CD14-positive monocyte (primary cell): ENCODE data around the gene CAPN11. TPM values are rescaled to one million over a fixed set of nuclear protein-coding genes. Genes with fewer than 3 reads are reported as not detected.
"Not testable (repeated sequence)": the region's sequence is repeated elsewhere in the genome, so short reads cannot be mapped to it uniquely, and the experiment has no call there.

Experiments
- DNase-seq, 3 donors: peaks; one replicate each; pipeline ENCODE4 v3.0.0-alpha.2; 2011 to 2022
- H2AFZ ChIP-seq: 2 replicates; pipeline ENCODE4 v1.6.0; 2012; ENCODE audit warnings: mild to moderate bottlenecking, low read depth, low read length, inconsistent platforms; ENCODE audit not compliant: insufficient read depth, poor library complexity, severe bottlenecking
- H3K27ac ChIP-seq, 2 donors: 1 replicate in 1 of 2; 2 replicates in 1 of 2; pipeline ENCODE4 v1.5.1; 2012 to 2013; ENCODE audit warnings: low read length in 2 of 2, control low read depth in 1 of 2, inconsistent platforms in 1 of 2, low read depth in 1 of 2, mild to moderate bottlenecking in 1 of 2
- H3K27me3 ChIP-seq, 2 donors: one replicate each; pipeline versions ENCODE4 v1.6.0 to v1.6.1; 2011 to 2013; ENCODE audit warnings: low read length in 2 of 2; ENCODE audit not compliant: control insufficient read depth in 2 of 2, insufficient read depth in 2 of 2
- H3K36me3 ChIP-seq, 2 donors: replicated peaks in 1 of 2; 1 replicate in 1 of 2; 2 replicates in 1 of 2; pipeline versions ENCODE4 v1.5.1 to v1.6.1; 2012 to 2013; ENCODE audit warnings: low read length in 2 of 2, control low read depth in 1 of 2, inconsistent platforms in 1 of 2, mild to moderate bottlenecking in 1 of 2; ENCODE audit not compliant: insufficient read depth in 2 of 2, control insufficient read depth in 1 of 2
- H3K4me1 ChIP-seq, 2 donors: 1 replicate in 1 of 2; 2 replicates in 1 of 2; pipeline versions ENCODE4 v1.5.1 to v1.6.1; 2012 to 2013; ENCODE audit warnings: low read length in 2 of 2, control low read depth in 1 of 2, inconsistent platforms in 1 of 2, mild to moderate bottlenecking in 1 of 2, moderate library complexity in 1 of 2; ENCODE audit not compliant: insufficient read depth in 2 of 2, control insufficient read depth in 1 of 2
- H3K4me2 ChIP-seq: replicated peaks from 2 replicates; pipeline ENCODE3; 2012; ENCODE audit warnings: low read length, moderate library complexity, mild to moderate bottlenecking; ENCODE audit not compliant: poor library complexity, severe bottlenecking; ENCODE audit errors: extremely low read depth
- H3K4me3 ChIP-seq, 3 experiments: fragments of 200-600 bp in 1 of 3; sonication (generic) in 1 of 3; replicated peaks in 1 of 3; 1 replicate in 2 of 3; 2 replicates in 1 of 3; pipeline ENCODE4 v1.5.1; 2011 to 2013; ENCODE audit warnings: low read length in 3 of 3, mild to moderate bottlenecking in 3 of 3, control low read depth in 2 of 3, low read depth in 2 of 3, inconsistent platforms in 1 of 3, moderate library complexity in 1 of 3
- H3K79me2 ChIP-seq: 2 replicates; pipeline ENCODE4 v1.6.0; 2012; ENCODE audit warnings: mild to moderate bottlenecking, control low read depth, inconsistent platforms, low read length, moderate library complexity; ENCODE audit not compliant: insufficient read depth
- H3K9ac ChIP-seq: 2 replicates; pipeline ENCODE4 v1.6.0; 2017; ENCODE audit warnings: low read length, mild to moderate bottlenecking; ENCODE audit not compliant: insufficient read depth, poor library complexity, severe bottlenecking
- H3K9me3 ChIP-seq, 2 donors: replicated peaks in 1 of 2; 1 replicate in 1 of 2; 2 replicates in 1 of 2; pipeline versions ENCODE4 v1.5.1 to v1.6.1; 2012 to 2013; ENCODE audit warnings: low read length in 2 of 2, control low read depth in 1 of 2; ENCODE audit not compliant: control insufficient read depth in 1 of 2, insufficient read depth in 1 of 2
- H4K20me1 ChIP-seq: 2 replicates; pipeline ENCODE4 v1.6.0; 2012; ENCODE audit warnings: mild to moderate bottlenecking, low read length, control low read depth, moderate library complexity; ENCODE audit not compliant: insufficient read depth
- H3K27ac Mint-ChIP-seq, 7 donors: one replicate each; pipeline ENCODE4 v1.8.0; 2020; ENCODE audit warnings: mild to moderate bottlenecking in 7 of 7, mixed read lengths in 7 of 7, moderate library complexity in 6 of 7, inconsistent platforms in 2 of 7
- H3K27me3 Mint-ChIP-seq, 3 donors: one replicate each; pipeline ENCODE4 v1.8.0; 2021 to 2022; ENCODE audit warnings: low read depth in 3 of 3, mild to moderate bottlenecking in 3 of 3, mixed read lengths in 3 of 3, moderate library complexity in 3 of 3, inconsistent platforms in 1 of 3
- H3K36me3 Mint-ChIP-seq, 2 donors: one replicate each; pipeline ENCODE4 v1.8.0; 2020; ENCODE audit warnings: mixed read lengths in 2 of 2, inconsistent platforms in 1 of 2, mild to moderate bottlenecking in 1 of 2
- H3K4me1 Mint-ChIP-seq: one replicate; pipeline ENCODE4 v1.8.0; 2020; ENCODE audit warnings: mild to moderate bottlenecking, mixed read lengths
- H3K4me3 Mint-ChIP-seq, 2 donors: one replicate each; pipeline ENCODE4 v1.8.0; 2020; ENCODE audit warnings: mild to moderate bottlenecking in 2 of 2, mixed read lengths in 2 of 2, moderate library complexity in 1 of 2
- H3K9me3 Mint-ChIP-seq, 7 donors: one replicate each; pipeline ENCODE4 v1.8.0; 2020 to 2022; ENCODE audit warnings: mixed read lengths in 7 of 7, mild to moderate bottlenecking in 6 of 7, moderate library complexity in 6 of 7, inconsistent platforms in 2 of 7
- WGBS: methylation state at CpG from one replicate; pipeline ENCODE4 v1.1.5; 2013; ENCODE audit warnings: missing lambda C conversion rate; ENCODE audit not compliant: insufficient coverage; 5-methylcytosine and 5-hydroxymethylcytosine counted together
- intact Hi-C, 2 donors: fragments of 100-400 bp; cut with micrococcal nuclease; formaldehyde crosslinking; loops; one replicate each; pipeline versions ENCODE4 v1.15.0 to v1.15.1; 2023
- polyA plus RNA-seq, 3 donors: library from polyadenylated mRNA; depleted of rRNA in 1 of 3; unstranded in 2 of 3; stranded (reverse) in 1 of 3; fragments of 300-500 nt in 2 of 3; fragments of >200 nt in 1 of 3; fragmentation: Illumina TruSeq in 2 of 3; gene quantifications; 1 replicate in 2 of 3; 2 replicates in 1 of 3; pipeline ENCODE4 v1.2.3, GENCODE V29; 2012 to 2021
- TF ChIP-seq, protein P1 (sequence below): fragments of 200-600 bp; IDR thresholded peaks from one replicate; pipeline ENCODE4 v1.8.0; 2022; ENCODE audit warnings: antibody characterized with exemption, mild to moderate bottlenecking

CAPN11 gene
- polyA plus RNA-seq, 3 donors = 0.11 TPM; not detected in 2

DNA sequence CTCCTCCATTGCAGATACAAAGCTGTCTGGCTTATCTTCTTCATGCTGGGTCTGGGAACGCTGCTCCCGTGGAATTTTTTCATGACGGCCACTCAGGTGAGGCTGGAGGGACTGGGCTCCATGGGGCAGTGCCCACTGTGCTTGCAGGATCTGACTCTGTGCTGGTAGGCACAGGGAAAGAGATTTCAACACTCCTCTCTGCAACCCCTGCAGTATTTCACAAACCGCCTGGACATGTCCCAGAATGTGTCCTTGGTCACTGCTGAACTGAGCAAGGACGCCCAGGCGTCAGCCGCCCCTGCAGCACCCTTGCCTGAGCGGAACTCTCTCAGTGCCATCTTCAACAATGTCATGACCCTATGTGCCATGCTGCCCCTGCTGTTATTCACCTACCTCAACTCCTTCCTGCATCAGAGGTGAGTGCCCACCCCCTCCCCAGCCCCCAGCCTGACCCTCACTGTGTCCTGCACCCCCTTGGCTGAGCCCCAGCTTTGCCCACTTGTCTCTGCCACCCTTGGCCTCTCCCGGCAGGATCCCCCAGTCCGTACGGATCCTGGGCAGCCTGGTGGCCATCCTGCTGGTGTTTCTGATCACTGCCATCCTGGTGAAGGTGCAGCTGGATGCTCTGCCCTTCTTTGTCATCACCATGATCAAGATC lies 70.9 kb downstream of the CAPN11 start:
- H3K4me1 Mint-ChIP-seq = peaks cover 54% of the 10 kb centered on the region
- TF ChIP-seq, protein P1, sequence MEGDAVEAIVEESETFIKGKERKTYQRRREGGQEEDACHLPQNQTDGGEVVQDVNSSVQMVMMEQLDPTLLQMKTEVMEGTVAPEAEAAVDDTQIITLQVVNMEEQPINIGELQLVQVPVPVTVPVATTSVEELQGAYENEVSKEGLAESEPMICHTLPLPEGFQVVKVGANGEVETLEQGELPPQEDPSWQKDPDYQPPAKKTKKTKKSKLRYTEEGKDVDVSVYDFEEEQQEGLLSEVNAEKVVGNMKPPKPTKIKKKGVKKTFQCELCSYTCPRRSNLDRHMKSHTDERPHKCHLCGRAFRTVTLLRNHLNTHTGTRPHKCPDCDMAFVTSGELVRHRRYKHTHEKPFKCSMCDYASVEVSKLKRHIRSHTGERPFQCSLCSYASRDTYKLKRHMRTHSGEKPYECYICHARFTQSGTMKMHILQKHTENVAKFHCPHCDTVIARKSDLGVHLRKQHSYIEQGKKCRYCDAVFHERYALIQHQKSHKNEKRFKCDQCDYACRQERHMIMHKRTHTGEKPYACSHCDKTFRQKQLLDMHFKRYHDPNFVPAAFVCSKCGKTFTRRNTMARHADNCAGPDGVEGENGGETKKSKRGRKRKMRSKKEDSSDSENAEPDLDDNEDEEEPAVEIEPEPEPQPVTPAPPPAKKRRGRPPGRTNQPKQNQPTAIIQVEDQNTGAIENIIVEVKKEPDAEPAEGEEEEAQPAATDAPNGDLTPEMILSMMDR = no peak
- H3K27ac Mint-ChIP-seq = no peak overlapping the region
- no peak overlapping the region for H3K4me3 Mint-ChIP-seq
- 94% methylated on average over 11 of the region's 11 CpGs for WGBS
- Histone ChIP-seq H3K27ac (no peak overlapping the region), H3K4me3 (no peak overlapping the region), H2AFZ (no peak overlapping the region), H3K79me2 (peaks cover 15% of the 10 kb centered on the region), H4K20me1 (peaks cover under 1% of the 10 kb centered on the region), H3K27me3 (no peaks in the 10 kb centered on the region), H3K36me3 (peaks cover 5 to 14% of the 10 kb centered on the region in 2 donors), H3K9me3 (no peaks in the 10 kb centered on the region), H3K4me1 (peaks cover 36 to 37% of the 10 kb centered on the region in 2 donors), H3K4me2 (no peak overlapping the region), H3K9ac (no peak overlapping the region)
- intact Hi-C loops = no loop called here
- peaks cover 0 to 1% (median 0%) of the 10 kb centered on the region in 7 donors for H3K9me3 Mint-ChIP-seq
- DNase-seq = no peak
- H3K27me3 Mint-ChIP-seq = peaks cover 0 to 3% (median 2%) of the 10 kb centered on the region in 3 donors
- peaks cover 17 to 32% of the 10 kb centered on the region in 2 donors for H3K36me3 Mint-ChIP-seq

DNA sequence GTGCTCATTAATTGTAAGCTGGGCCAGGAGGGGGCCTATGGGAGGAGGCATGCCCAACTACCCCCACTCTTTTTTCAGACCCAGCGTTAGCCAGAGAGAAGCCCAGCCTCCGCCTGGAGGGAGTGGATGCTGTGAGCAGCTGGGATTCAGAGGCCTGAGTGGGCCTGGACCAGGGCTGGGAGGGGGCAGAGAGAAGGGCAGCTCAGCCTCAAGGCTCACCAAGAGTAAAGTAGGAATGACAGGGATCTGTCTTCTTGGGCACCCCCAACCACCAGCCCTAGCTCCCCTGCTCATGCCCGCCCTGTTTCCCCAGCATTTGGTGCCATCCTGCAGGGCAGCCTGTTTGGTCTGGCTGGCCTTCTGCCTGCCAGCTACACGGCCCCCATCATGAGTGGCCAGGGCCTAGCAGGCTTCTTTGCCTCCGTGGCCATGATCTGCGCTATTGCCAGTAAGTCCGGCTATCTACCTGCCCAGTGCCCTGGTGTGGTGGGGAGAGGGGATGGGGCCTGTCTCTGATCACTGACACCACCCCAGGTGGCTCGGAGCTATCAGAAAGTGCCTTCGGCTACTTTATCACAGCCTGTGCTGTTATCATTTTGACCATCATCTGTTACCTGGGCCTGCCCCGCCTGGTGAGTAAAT lies 71.5 kb downstream of the CAPN11 start:
- H3K4me3 Mint-ChIP-seq = no peak overlapping the region
- Histone ChIP-seq H3K36me3 (peaks cover 5 to 14% of the 10 kb centered on the region in 2 donors), H3K9ac (no peak overlapping the region), H3K27me3 (no peaks in the 10 kb centered on the region), H3K4me2 (no peak overlapping the region), H3K4me3 (no peak overlapping the region), H2AFZ (no peak overlapping the region), H3K4me1 (peaks cover 34% of the 10 kb centered on the region in 2 donors), H3K27ac (no peak overlapping the region), H4K20me1 (no peaks in the 10 kb centered on the region), H3K9me3 (no peaks in the 10 kb centered on the region), H3K79me2 (peaks cover 11% of the 10 kb centered on the region)
- peaks cover 0 to 3% (median 0%) of the 10 kb centered on the region in 3 donors for H3K27me3 Mint-ChIP-seq
- no peak for DNase-seq
- peaks cover 50% of the 10 kb centered on the region for H3K4me1 Mint-ChIP-seq
- TF ChIP-seq, protein P1 = no peak
- H3K36me3 Mint-ChIP-seq = peaks cover 17 to 32% of the 10 kb centered on the region in 2 donors
- no peak overlapping the region for H3K27ac Mint-ChIP-seq
- WGBS = no CpG with 5 or more reads among the region's 10 CpGs
- H3K9me3 Mint-ChIP-seq = peaks cover 0 to 1% (median 0%) of the 10 kb centered on the region in 7 donors
- intact Hi-C loops = no loop called here

DNA sequence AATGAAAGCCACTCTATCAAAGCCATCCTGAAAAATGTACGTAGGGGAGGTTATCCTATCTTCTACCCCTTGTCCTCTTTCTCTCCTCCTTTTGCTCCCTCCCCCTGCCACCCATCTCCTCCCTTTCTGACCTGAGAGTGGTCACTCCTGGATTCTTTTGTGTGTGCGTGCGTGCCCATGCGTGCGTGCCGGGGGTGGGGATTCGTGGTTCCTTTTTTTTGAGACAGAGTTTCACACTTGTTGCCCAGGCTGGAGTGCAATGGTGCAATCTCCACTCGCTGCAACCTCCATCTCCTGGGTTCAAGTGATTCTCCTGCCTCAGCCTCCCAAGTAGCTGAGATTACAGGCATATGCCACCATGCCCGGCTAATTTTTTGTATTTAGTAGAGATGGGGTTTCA lies 72.8 kb downstream of the CAPN11 start:
- H2AFZ ChIP-seq, intact Hi-C loops, H3K79me2 ChIP-seq, H3K27me3 ChIP-seq, H3K9ac ChIP-seq, H3K4me3 Mint-ChIP-seq, H3K4me2 ChIP-seq, H3K27ac ChIP-seq, H3K27me3 Mint-ChIP-seq, H3K9me3 Mint-ChIP-seq, H4K20me1 ChIP-seq, H3K4me3 ChIP-seq, H3K9me3 ChIP-seq: not testable (repeated sequence)
- WGBS = no CpG with 5 or more reads among the region's 9 CpGs
- peak; percentile 37 to 74 (median 45) for DNase-seq
- Mint-ChIP-seq H3K27ac (peak overlapping the region in 1 of 7 donors; percentile 14), H3K36me3 (peaks cover 19 to 32% of the 10 kb centered on the region in 2 donors), H3K4me1 (peaks cover 42% of the 10 kb centered on the region)
- peaks cover 23% of the 10 kb centered on the region in 2 donors for H3K4me1 ChIP-seq
- H3K36me3 ChIP-seq = peaks cover 5 to 14% of the 10 kb centered on the region in 2 donors
